ENCODE measurements around the gene HLA-B. TPM values are rescaled to one million over a fixed set of nuclear protein-coding genes. Genes with fewer than 3 reads are reported as not detected.
A peak's percentile ranks its signal among the peaks of the same experiment; 100 is the strongest.

HLA-B gene
- total RNA-seq, 6 experiments from 2014 or later: 232 to 1,122 (median 585) TPM

GRCh38 chr6:31368461-31368860 is 11.5 kb upstream of the HLA-B start:
- Histone ChIP-seq H3K27ac (no peak overlapping the region), H3K36me3 (no peaks in the 10 kb centered on the region), H3K4me1 (no peaks in the 10 kb centered on the region), H3K27me3 (no peaks in the 10 kb centered on the region), H3K4me3 (no peak overlapping the region), H3K9me3 (peaks cover 0 to 6% (median 0%) of the 10 kb centered on the region in 4 donors)
- ATAC-seq (no peak), DNase-seq (no peak)
- intact Hi-C loops (cut with DNase I): loop anchor here in 1 of 2 donors (5.0 kb wide), 1 partner anchor 171 kb away; no protein-coding TSS in a partner anchor
- TF ChIP-seq CTCF (IDR thresholded peaks at IDR 0.05): no peak
- no peak for TF ChIP-seq POLR2A (IDR thresholded peaks at IDR 0.05)
- 63% methylated on average over 2 of the region's 2 CpGs for WGBS (ENCODE audit: insufficient coverage, low coverage, low lambda C conversion rate, missing lambda C conversion rate)

DNA sequence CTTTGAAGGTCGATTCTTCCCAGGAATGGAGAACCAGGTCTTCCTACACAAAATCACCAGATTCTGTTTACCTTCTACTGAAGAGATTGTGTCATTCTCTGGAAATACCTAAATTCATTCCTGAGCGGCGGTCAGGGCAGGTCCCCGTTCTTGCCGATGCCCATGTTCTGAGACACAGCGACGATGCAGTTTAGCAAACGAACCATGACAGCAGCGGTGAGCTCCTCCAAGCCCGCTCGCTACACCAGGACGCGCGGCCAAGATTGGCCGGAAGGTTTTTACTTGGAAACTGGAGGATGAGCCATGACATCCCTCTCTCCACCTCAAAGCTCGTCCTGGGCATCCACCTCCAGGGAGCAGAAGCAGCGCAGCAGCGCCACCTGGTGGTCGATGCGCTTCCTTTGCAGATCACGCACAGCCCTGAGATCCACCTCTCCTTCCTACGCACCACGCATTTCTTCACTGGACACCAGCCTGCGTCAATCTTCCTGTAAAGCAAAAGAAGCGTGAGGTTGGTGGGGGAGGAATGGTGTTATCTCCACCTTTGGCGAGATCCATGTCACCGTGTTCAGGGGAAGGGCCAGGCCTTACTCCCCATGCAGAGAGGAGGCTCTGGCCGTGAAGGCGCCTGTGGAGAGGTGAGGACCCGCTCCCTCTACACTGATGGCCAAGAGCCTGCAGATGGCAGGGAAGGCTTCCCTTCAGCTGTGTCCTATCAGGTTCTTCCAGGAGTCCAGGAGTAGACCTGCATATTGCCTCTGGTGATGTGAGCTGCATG is 9.9 kb upstream of the HLA-B start:
- no peak overlapping the region for H3K27ac ChIP-seq
- H3K4me3 ChIP-seq: peak overlapping the region; percentile 23 to 43 (median 30)
- peak; percentile 100 for ATAC-seq
- H3K9me3 ChIP-seq: peaks cover 0 to 1% (median 0%) of the 10 kb centered on the region in 4 donors
- 5% methylated on average over 19 of the region's 30 CpGs for WGBS (ENCODE audit: insufficient coverage, low coverage, low lambda C conversion rate, missing lambda C conversion rate)
- TF ChIP-seq CTCF (IDR thresholded peaks at IDR 0.05): peak; percentile 88 to 96 (median 94)
- TF ChIP-seq POLR2A (IDR thresholded peaks at IDR 0.05): no peak
- H3K36me3 ChIP-seq: no peaks in the 10 kb centered on the region
- H3K27me3 ChIP-seq: no peaks in the 10 kb centered on the region
- intact Hi-C loops (cut with DNase I): loop anchor here in 1 of 2 donors (5.0 kb wide), 1 partner anchor 170 kb away; no protein-coding TSS in a partner anchor
- peak; percentile 88 to 93 (median 93) for DNase-seq
- no peaks in the 10 kb centered on the region for H3K4me1 ChIP-seq

GRCh38 chr6:31365864-31366263 is 8.9 kb upstream of the HLA-B start:
- 72% methylated on average over 5 of the region's 5 CpGs for WGBS (ENCODE audit: insufficient coverage, low coverage, low lambda C conversion rate, missing lambda C conversion rate)
- Histone ChIP-seq H3K9me3 (no peaks in the 10 kb centered on the region), H3K36me3 (no peaks in the 10 kb centered on the region), H3K4me1 (no peaks in the 10 kb centered on the region), H3K27ac (no peak overlapping the region), H3K4me3 (no peak overlapping the region), H3K27me3 (no peaks in the 10 kb centered on the region)
- intact Hi-C loops (cut with DNase I): loop anchor here in 1 of 2 donors (5.0 kb wide), 1 partner anchor 169 kb away; no protein-coding TSS in a partner anchor
- no peak for TF ChIP-seq POLR2A (IDR thresholded peaks at IDR 0.05)
- TF ChIP-seq CTCF (IDR thresholded peaks at IDR 0.05): no peak
- no peak for ATAC-seq
- DNase-seq: no peak

GRCh38 chr6:31363811-31364210 is 6.8 kb upstream of the HLA-B start:
- intact Hi-C loops (cut with DNase I): loop anchor here in 1 of 2 donors (5.0 kb wide), 1 partner anchor 167 kb away; no protein-coding TSS in a partner anchor

More at GRCh38 chr6:31363811-31364210, 6.8 kb upstream of the HLA-B start:
- DNase-seq: no peak
- H3K27ac ChIP-seq: no peak overlapping the region
- TF ChIP-seq POLR2A (IDR thresholded peaks at IDR 0.05) (no peak), CTCF (IDR thresholded peaks at IDR 0.05) (no peak)
- no peaks in the 10 kb centered on the region for H3K4me1 ChIP-seq
- H3K36me3 ChIP-seq: no peaks in the 10 kb centered on the region
- no peak for ATAC-seq
- H3K4me3 ChIP-seq: no peak overlapping the region
- no peaks in the 10 kb centered on the region for H3K27me3 ChIP-seq
- no peaks in the 10 kb centered on the region for H3K9me3 ChIP-seq

All from right lobe of liver (tissue), 6 donors.